ENCODE data around the gene LZTR1. TPM values are rescaled to one million over a fixed set of nuclear protein-coding genes. Genes with fewer than 3 reads are reported as not detected.
"Not testable (repeated sequence)": the region's sequence is repeated elsewhere in the genome, so short reads cannot be mapped to it uniquely, and the experiment has no call there.

The LZTR1 gene
- total and polyA plus RNA-seq, 2 donors (not counting 3 experiments of a cell fraction or from before 2014, with no cell fraction given): 56.6 to 86.8 TPM

DNA sequence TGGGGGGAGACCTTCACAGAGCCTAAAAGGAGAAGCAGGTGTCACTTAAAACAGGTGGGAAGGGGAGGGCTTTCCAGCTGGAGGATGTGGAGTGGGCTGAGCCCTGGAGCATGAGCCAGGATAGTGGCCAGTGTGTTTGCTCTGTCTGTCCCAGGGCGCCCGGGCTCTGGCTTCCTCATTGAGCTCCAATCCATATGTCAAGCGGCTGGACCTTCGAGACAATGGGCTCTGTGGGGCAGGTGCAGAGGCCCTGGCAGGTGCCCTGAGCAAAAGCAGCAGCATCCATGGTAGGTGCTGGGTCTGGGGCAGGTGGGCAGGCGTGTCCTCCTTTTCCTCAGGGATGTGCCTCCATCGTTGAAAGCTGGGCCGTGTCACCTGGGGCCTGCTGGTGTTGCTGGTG is 65.6 kb downstream of the LZTR1 start:
- no peak overlapping the region for H3K27ac ChIP-seq (ENCODE audit: insufficient read depth, low read depth, low read length)
- CTCF ChIA-PET: interaction anchor here (0.6 kb wide), 1 partner anchor 27 kb away, joined by 3 read pairs; no protein-coding TSS in a partner anchor
- no peaks in the 10 kb centered on the region for H3K79me2 ChIP-seq (ENCODE audit: control insufficient read depth, insufficient read depth, low read length)
- dilution Hi-C loops (cut with MboI; ENCODE audit: extremely low pct_ligation_motif_present, low sequenced_read_pairs): no loop called here
- no peak overlapping the region for H3K9ac ChIP-seq (replicated peaks; ENCODE audit: extremely low read depth, insufficient read depth, low read length)
- POLR2A ChIA-PET: no interaction called here
- H3K4me1 ChIP-seq (ENCODE audit: control insufficient read depth, extremely low read depth, insufficient read depth, low read length): peaks cover 5% of the 10 kb centered on the region
- no peak overlapping the region for H3K4me2 ChIP-seq (ENCODE audit: insufficient read depth, low read length)
- no peaks in the 10 kb centered on the region for H3K9me1 ChIP-seq (replicated peaks; ENCODE audit: control insufficient read depth, extremely low read depth, insufficient read depth, low read length)
- no peaks in the 10 kb centered on the region for H4K20me1 ChIP-seq (replicated peaks; ENCODE audit: control insufficient read depth, extremely low read depth, insufficient read depth, low read length)
- no peaks in the 10 kb centered on the region for H3K9me3 ChIP-seq (replicated peaks; ENCODE audit: control insufficient read depth, insufficient read depth, low read length)
- intact Hi-C loops (cut with micrococcal nuclease): no loop called here
- BruUV-seq (replicated peaks): no TSS peak
- TF ChIP-seq, protein P1, sequence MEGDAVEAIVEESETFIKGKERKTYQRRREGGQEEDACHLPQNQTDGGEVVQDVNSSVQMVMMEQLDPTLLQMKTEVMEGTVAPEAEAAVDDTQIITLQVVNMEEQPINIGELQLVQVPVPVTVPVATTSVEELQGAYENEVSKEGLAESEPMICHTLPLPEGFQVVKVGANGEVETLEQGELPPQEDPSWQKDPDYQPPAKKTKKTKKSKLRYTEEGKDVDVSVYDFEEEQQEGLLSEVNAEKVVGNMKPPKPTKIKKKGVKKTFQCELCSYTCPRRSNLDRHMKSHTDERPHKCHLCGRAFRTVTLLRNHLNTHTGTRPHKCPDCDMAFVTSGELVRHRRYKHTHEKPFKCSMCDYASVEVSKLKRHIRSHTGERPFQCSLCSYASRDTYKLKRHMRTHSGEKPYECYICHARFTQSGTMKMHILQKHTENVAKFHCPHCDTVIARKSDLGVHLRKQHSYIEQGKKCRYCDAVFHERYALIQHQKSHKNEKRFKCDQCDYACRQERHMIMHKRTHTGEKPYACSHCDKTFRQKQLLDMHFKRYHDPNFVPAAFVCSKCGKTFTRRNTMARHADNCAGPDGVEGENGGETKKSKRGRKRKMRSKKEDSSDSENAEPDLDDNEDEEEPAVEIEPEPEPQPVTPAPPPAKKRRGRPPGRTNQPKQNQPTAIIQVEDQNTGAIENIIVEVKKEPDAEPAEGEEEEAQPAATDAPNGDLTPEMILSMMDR (IDR thresholded peaks at IDR 0.05; ENCODE audit: extremely low read depth in 1 of 2, insufficient read depth in 1 of 2, low read depth in 1 of 2, low read length in 2 of 2): no peak
- DNase-seq (ENCODE audit: low read depth, low spot score): no peak
- H3K27me3 ChIP-seq (ENCODE audit: control insufficient read depth in 2 of 2, insufficient read depth in 2 of 2, low read length in 2 of 2): no peaks in the 10 kb centered on the region
- no peak for FAIRE-seq
- H2AFZ ChIP-seq (ENCODE audit: low read depth, low read length): no peak overlapping the region
- H3K4me3 ChIP-seq (replicated peaks in 1 of 3; ENCODE audit: insufficient read depth in 1 of 3, low read depth in 1 of 3, low read length in 3 of 3): no peak overlapping the region
- H3K36me3 ChIP-seq (ENCODE audit: control insufficient read depth in 2 of 2, extremely low read depth in 1 of 2, insufficient read depth in 2 of 2, low read length in 2 of 2): no peaks in the 10 kb centered on the region

DNA sequence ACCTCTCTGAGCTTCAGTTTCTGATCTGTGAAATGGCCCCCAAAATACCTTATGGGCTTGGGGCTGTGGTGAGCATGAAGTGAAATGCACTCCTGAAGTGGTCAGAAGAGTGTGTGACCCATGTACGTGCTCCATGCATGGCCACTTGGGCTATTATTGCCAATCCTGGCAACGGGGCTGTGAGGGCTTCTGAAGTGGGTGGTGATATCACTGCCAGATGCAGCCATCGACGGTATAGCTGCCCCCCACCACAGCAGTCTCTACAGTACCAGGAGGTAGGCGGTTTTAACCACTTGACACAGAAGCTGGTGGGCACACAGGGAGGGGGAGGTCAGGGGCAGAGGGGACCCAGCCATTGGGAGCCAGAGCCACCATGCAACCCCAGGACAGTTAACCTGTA is 66.4 kb downstream of the LZTR1 start:
- H3K4me2 ChIP-seq (ENCODE audit: insufficient read depth, low read length); intact Hi-C loops (cut with micrococcal nuclease); FAIRE-seq; CTCF ChIA-PET; H4K20me1 ChIP-seq (replicated peaks; ENCODE audit: control insufficient read depth, extremely low read depth, insufficient read depth, low read length); H3K9me1 ChIP-seq (replicated peaks; ENCODE audit: control insufficient read depth, extremely low read depth, insufficient read depth, low read length); H3K27ac ChIP-seq (ENCODE audit: insufficient read depth, low read depth, low read length); H3K9ac ChIP-seq (replicated peaks; ENCODE audit: extremely low read depth, insufficient read depth, low read length); dilution Hi-C loops (cut with MboI; ENCODE audit: extremely low pct_ligation_motif_present, low sequenced_read_pairs); POLR2A ChIA-PET; H3K4me3 ChIP-seq (replicated peaks in 1 of 3; ENCODE audit: insufficient read depth in 1 of 3, low read depth in 1 of 3, low read length in 3 of 3); H2AFZ ChIP-seq (ENCODE audit: low read depth, low read length); H3K9me3 ChIP-seq (replicated peaks; ENCODE audit: control insufficient read depth, insufficient read depth, low read length); BruUV-seq (replicated peaks); H3K4me1 ChIP-seq (ENCODE audit: control insufficient read depth, extremely low read depth, insufficient read depth, low read length); DNase-seq (ENCODE audit: low read depth, low spot score); H3K36me3 ChIP-seq (ENCODE audit: control insufficient read depth in 2 of 2, extremely low read depth in 1 of 2, insufficient read depth in 2 of 2, low read length in 2 of 2); H3K27me3 ChIP-seq (ENCODE audit: control insufficient read depth in 2 of 2, insufficient read depth in 2 of 2, low read length in 2 of 2); H3K79me2 ChIP-seq (ENCODE audit: control insufficient read depth, insufficient read depth, low read length): not testable (repeated sequence)

MicroRNA genes within 50 kb of the gene (microRNA counts, 767-probe panel; counts per million panel counts)
- 723 counts per million, percentile 96 among the panel's probes with 10 or more counts for microRNA hsa-miR-649

Small RNA genes within 50 kb of the gene (microRNA-seq; reads per million reads assigned to microRNA genes)
- gene MIR649 (ENCODE audit: borderline number of aligned reads, borderline replicate concordance): not detected

Small RNA genes within 50 kb of the gene (small RNA-seq; reads per million reads assigned to genes)
- not detected for gene MIR649 (ENCODE audit: insufficient read depth, insufficient read length, low read depth, low replicate concordance)

Other genes with a start within 250 kb of the LZTR1 start
- gene SERPIND1, start 208.2 kb upstream of the LZTR1 start, total RNA-seq: 0.25 and 1.8 TPM in 2 replicates
- gene SERPIND1, start 208.2 kb upstream of the LZTR1 start, polyA plus RNA-seq: 0.72 and 0.94 TPM in 2 replicates
- gene PI4KA, start 123.5 kb upstream of the LZTR1 start, total RNA-seq: 51.4 and 56.4 TPM in 2 replicates
- gene PI4KA, start 123.5 kb upstream of the LZTR1 start, polyA plus RNA-seq: 28.9 and 30.1 TPM in 2 replicates
- 26.7 and 27.0 TPM in 2 replicates for gene SNAP29, start 123.3 kb upstream of the LZTR1 start, total RNA-seq
- gene SNAP29, start 123.3 kb upstream of the LZTR1 start, polyA plus RNA-seq: 16.2 and 16.4 TPM in 2 replicates
- 47.1 and 50.6 TPM in 2 replicates for gene CRKL, start 64.9 kb upstream of the LZTR1 start, total RNA-seq
- 15.4 and 18.0 TPM in 2 replicates for gene CRKL, start 64.9 kb upstream of the LZTR1 start, polyA plus RNA-seq
- not detected in 2 replicates for gene AIFM3, start 15.0 kb upstream of the LZTR1 start, total RNA-seq
- 0.11 and 0.15 TPM in 2 replicates for gene AIFM3, start 15.0 kb upstream of the LZTR1 start, polyA plus RNA-seq
- gene THAP7, start 19.8 kb downstream of the LZTR1 start, total RNA-seq: 13.5 and 14.9 TPM in 2 replicates
- gene THAP7, start 19.8 kb downstream of the LZTR1 start, polyA plus RNA-seq: 24.4 and 33.0 TPM in 2 replicates
- not detected in 2 replicates for gene P2RX6, start 32.9 kb downstream of the LZTR1 start, total RNA-seq
- gene P2RX6, start 32.9 kb downstream of the LZTR1 start, polyA plus RNA-seq: 0.06 TPM in 1 of 2 replicates, not detected in the other
- not detected in 2 replicates for gene SLC7A4, start 50.3 kb downstream of the LZTR1 start, total RNA-seq
- gene SLC7A4, start 50.3 kb downstream of the LZTR1 start, polyA plus RNA-seq: not detected in 2 replicates
- not detected in 2 replicates for gene LRRC74B, start 63.6 kb downstream of the LZTR1 start, total RNA-seq
- not detected in 2 replicates for gene LRRC74B, start 63.6 kb downstream of the LZTR1 start, polyA plus RNA-seq

All from endothelial cell of umbilical vein (primary cell).